GM06990 (cell line): ENCODE results near the gene HPS4.

Source experiments
- DNase-seq: peaks from one replicate; pipeline ENCODE4 v3.0.0-alpha.2; 2011; ENCODE audit not compliant: insufficient read length; ENCODE audit errors: extremely low read depth
- H3K27me3 ChIP-seq: replicated peaks from 2 replicates; pipeline ENCODE4 v1.6.0; 2011; ENCODE audit warnings: low read length; ENCODE audit not compliant: control insufficient read depth, insufficient read depth
- H3K36me3 ChIP-seq: 2 replicates; pipeline ENCODE4 v1.5.1; 2011; ENCODE audit warnings: low read length; ENCODE audit not compliant: control insufficient read depth, insufficient read depth
- H3K4me3 ChIP-seq: replicated peaks from 2 replicates; pipeline ENCODE4 v1.5.1; 2011; ENCODE audit warnings: low read depth, mild to moderate bottlenecking, control low read depth, low read length
- TF ChIP-seq, protein P1 (sequence below): IDR thresholded peaks from 2 replicates; pipeline ENCODE4 v1.5.1; 2011; ENCODE audit warnings: low read length, control low read depth, mild to moderate bottlenecking, inconsistent platforms; ENCODE audit not compliant: insufficient read depth, poor library complexity, severe bottlenecking

The HPS4 gene

DNA sequence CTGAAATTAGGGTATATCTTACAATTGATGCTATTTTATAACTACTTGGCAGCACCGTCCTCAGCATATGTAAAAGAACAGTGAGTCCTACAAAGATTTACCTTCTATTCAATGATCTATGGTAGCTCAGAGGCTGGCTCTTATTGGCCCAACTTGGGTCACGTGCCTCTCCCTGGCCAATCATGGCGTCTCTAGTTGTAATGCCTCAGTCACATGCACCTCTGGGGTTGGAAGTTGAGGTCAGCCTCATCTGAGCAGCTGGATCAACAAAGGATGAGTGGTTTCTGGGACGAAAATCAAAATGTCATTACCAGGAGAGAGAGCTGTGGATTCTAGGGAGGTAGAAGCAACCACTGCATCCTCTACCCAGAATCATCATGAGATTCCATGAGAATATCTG lies 77.5 kb downstream of the HPS4 start:
- Histone ChIP-seq H3K27me3 (no peaks in the 10 kb centered on the region), H3K36me3 (no peaks in the 10 kb centered on the region), H3K4me3 (no peak overlapping the region)
- TF ChIP-seq, protein P1, sequence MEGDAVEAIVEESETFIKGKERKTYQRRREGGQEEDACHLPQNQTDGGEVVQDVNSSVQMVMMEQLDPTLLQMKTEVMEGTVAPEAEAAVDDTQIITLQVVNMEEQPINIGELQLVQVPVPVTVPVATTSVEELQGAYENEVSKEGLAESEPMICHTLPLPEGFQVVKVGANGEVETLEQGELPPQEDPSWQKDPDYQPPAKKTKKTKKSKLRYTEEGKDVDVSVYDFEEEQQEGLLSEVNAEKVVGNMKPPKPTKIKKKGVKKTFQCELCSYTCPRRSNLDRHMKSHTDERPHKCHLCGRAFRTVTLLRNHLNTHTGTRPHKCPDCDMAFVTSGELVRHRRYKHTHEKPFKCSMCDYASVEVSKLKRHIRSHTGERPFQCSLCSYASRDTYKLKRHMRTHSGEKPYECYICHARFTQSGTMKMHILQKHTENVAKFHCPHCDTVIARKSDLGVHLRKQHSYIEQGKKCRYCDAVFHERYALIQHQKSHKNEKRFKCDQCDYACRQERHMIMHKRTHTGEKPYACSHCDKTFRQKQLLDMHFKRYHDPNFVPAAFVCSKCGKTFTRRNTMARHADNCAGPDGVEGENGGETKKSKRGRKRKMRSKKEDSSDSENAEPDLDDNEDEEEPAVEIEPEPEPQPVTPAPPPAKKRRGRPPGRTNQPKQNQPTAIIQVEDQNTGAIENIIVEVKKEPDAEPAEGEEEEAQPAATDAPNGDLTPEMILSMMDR: no peak
- DNase-seq: no peak

DNA sequence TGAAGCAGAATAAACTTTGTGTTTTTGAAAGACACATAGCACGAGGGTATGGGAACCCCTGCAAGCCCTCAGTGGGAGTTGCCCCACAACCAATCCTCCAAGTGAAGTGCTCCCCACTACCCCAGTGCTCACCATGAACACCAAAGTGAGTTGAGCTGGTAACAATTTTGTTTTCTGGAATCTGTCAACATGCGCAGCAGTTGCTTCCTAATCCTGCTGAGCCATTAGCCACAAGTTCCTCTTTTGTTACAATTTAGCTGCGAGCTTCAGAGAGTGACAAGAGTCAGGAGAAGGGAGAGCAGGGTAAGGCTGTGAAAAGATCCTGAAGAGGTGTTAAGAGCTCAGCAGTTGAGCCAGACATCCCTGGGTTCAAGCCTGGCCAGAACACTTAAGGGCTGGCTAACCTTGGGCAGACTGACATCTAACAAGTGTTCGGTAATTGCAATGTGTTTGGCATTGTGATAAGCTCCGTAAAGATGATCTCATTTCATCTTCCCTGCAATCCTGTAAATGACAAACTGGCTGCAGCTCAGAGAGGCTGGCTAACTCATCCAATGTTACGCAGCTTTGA lies 78.6 kb downstream of the HPS4 start:
- H3K36me3 ChIP-seq: no peaks in the 10 kb centered on the region
- TF ChIP-seq, protein P1: no peak
- no peaks in the 10 kb centered on the region for H3K27me3 ChIP-seq
- H3K4me3 ChIP-seq: no peak overlapping the region
- DNase-seq: no peak

DNA sequence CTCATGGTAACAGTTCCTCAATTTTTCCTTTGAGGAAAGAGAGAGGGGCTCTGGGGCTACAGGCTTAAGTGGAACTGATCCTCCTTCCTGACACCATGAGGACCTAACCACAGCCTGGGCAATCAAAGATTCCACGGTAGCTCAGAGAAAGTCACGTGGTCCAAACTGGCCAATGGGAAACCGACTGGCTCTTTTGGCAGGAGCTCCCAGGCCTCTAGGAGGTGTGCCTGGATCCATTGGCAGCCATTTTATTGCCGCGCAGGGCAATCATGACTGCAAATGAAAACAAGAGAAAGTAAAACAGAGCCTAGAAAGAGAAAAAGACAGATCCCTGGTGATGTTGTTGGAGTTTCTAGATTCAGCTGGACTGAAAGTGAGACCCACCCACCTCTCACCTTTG lies 81.9 kb downstream of the HPS4 start:
- no peak overlapping the region for H3K4me3 ChIP-seq

More for the DNA sequence above, 81.9 kb downstream of the HPS4 start:
- Histone ChIP-seq H3K36me3 (no peaks in the 10 kb centered on the region), H3K27me3 (no peaks in the 10 kb centered on the region)
- TF ChIP-seq, protein P1: no peak
- no peak for DNase-seq
